Right lung (tissue), 10 donors: Measurements from ENCODE around the gene SUMO2. TPM values are rescaled to one million over a fixed set of nuclear protein-coding genes. Genes with fewer than 3 reads are reported as not detected.
"Not testable (repeated sequence)": the region's sequence is repeated elsewhere in the genome, so short reads cannot be mapped to it uniquely, and the experiment has no call there.

Experiments used
- DNase-seq, 2 donors: peaks; one replicate each; pipeline ENCODE4 v3.0.0-alpha.2; 2013
- long read RNA-seq, 8 donors: transcript quantifications; one replicate each; lab custom pipeline, GENCODE V29; 2026
- polyA plus RNA-seq, 5 donors: library from polyadenylated mRNA; unstranded; fragments of 120-200 nt; gene quantifications; one replicate each; pipeline versions ENCODE4 v1.2.1 to v1.2.3, GENCODE V29; 2013; ENCODE audit warnings: inconsistent platforms in 1 of 5, low replicate concordance in 1 of 5; ENCODE audit not compliant: insufficient read length in 5 of 5, insufficient read depth in 1 of 5

Gene SUMO2
- 100 to 1,000 TPM; 666 to 791 (median 727) TPM for polyA plus RNA-seq
- long read RNA-seq, donor 1, transcript SUMO2-202 (4 exons, 3,190 nt): major isoform, 477 of 542 reads
- long read RNA-seq, donor 1, transcript SUMO2-203 (4 exons, 490 nt): minor isoform, 6 of 542 reads
- long read RNA-seq, donor 1, partial matches to known transcripts: 58 of 542 reads
- long read RNA-seq, donor 1, other reads (novel, unspliced or antisense): 0 of 542 reads
- long read RNA-seq, donor 2, transcript SUMO2-202 (4 exons, 3,190 nt): major isoform, 257 of 276 reads
- long read RNA-seq, donor 2, partial matches to known transcripts: 14 of 276 reads
- long read RNA-seq, donor 2, other reads (novel, unspliced or antisense): 0 of 276 reads
- long read RNA-seq, donor 3, transcript SUMO2-202 (4 exons, 3,190 nt): major isoform, 384 of 443 reads
- long read RNA-seq, donor 3, transcript SUMO2-203 (4 exons, 490 nt): minor isoform, 11 of 443 reads
- long read RNA-seq, donor 3, partial matches to known transcripts: 46 of 443 reads
- long read RNA-seq, donor 3, other reads (novel, unspliced or antisense): 0 of 443 reads
- long read RNA-seq, donor 4, transcript SUMO2-202 (4 exons, 3,190 nt): major isoform, 229 of 250 reads
- long read RNA-seq, donor 4, partial matches to known transcripts: 17 of 250 reads
- long read RNA-seq, donor 4, other reads (novel, unspliced or antisense): 0 of 250 reads
- long read RNA-seq, donor 5, transcript SUMO2-202 (4 exons, 3,190 nt): major isoform, 517 of 564 reads
- long read RNA-seq, donor 5, transcript SUMO2-203 (4 exons, 490 nt): minor isoform, 10 of 564 reads
- long read RNA-seq, donor 5, partial matches to known transcripts: 35 of 564 reads
- long read RNA-seq, donor 5, other reads (novel, unspliced or antisense): 0 of 564 reads
- long read RNA-seq, donor 6, transcript SUMO2-202 (4 exons, 3,190 nt): major isoform, 431 of 465 reads
- long read RNA-seq, donor 6, transcript SUMO2-203 (4 exons, 490 nt): minor isoform, 12 of 465 reads
- long read RNA-seq, donor 6, partial matches to known transcripts: 21 of 465 reads
- long read RNA-seq, donor 6, other reads (novel, unspliced or antisense): 0 of 465 reads
- long read RNA-seq, donor 7, transcript SUMO2-202 (4 exons, 3,190 nt): major isoform, 190 of 213 reads
- long read RNA-seq, donor 7, transcript SUMO2-203 (4 exons, 490 nt): minor isoform, 6 of 213 reads
- long read RNA-seq, donor 7, partial matches to known transcripts: 14 of 213 reads
- long read RNA-seq, donor 7, other reads (novel, unspliced or antisense): 0 of 213 reads
- long read RNA-seq, donor 8, transcript SUMO2-202 (4 exons, 3,190 nt): major isoform, 169 of 185 reads
- long read RNA-seq, donor 8, partial matches to known transcripts: 13 of 185 reads
- long read RNA-seq, donor 8, other reads (novel, unspliced or antisense): 0 of 185 reads

DNA sequence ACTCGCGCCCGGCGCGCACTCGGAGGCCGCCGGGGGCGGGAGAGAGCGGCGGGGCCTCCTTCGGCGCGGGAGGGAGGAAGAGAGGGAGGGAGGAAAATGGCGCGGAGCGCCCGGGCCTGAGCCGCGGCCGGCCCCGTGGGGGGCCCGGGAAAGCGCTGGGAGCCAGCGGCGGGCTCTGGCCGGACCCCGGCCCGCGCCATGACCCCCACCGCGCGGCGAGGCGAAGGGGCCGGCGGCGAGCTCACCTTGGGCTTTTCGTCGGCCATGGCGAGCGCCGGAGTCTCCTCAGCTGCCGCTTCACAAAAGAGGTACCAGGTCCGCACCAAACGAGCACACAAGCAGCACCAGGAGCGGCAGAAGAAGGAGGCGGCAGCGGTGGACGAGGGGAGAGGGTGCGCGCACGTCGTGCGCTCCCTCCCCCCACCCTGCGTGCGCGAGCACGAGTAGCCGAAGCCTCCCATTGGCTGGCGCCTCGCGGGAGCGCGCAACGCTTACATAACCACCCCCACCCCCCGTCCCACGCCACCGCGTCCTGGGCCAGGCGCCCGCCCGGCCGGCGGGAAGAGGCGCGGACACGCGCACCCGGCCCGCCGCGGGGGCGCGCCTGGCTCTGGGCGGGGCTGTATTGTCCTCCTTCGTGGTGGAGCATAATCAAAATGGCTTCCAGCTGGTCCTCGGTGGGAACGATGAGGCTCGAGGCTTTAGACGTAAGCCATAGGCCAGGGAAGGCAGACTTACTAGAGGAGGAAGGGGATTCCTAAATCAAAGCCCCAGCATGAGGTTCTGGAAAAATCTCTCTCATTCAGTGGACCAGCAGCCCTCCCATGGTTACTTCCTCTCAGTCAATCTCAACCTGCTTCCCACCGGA is at the start of gene SUMO2:
TSS of gene SUMO2 (minus strand) at position 391 of the 868 bp plus-strand sequence. CDS start at position 266, 125 bp downstream.
- DNase-seq: peak; percentile 96

DNA sequence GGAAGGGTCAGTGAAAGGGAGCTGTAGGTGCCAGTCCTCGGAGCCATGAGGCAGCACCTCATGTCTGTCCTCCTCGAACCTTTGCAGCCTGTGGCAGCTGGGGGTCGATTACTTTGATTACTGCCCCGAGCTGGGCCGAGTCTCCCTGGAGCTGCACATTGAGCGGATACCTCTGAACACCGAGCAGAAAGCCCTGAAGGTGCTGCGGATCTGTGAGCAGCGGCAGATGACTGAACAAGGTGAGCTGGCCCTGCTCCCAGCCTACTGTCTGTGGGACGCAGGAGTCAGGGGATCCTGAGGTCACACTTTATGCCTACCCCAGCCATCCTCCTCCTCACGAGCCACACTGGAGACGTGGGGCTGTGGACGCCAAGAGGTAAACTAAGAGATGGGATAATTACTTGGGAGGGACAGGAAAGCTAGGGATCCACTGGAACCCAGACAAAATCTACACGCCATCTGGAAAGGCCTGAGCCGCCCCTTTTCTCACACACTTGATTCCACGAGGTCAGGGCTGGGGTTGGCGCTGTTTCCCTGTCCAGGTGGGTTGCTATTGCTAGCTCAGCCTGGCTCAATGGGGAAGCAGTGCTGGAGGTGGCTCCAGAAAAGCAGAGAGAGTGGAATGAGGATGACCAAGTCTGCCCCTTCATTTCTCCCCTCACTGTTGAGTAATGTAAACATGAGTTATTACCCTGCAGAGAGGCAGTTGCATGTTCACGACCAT is 49.1 kb upstream of the SUMO2 start:
- DNase-seq: no peak

DNA sequence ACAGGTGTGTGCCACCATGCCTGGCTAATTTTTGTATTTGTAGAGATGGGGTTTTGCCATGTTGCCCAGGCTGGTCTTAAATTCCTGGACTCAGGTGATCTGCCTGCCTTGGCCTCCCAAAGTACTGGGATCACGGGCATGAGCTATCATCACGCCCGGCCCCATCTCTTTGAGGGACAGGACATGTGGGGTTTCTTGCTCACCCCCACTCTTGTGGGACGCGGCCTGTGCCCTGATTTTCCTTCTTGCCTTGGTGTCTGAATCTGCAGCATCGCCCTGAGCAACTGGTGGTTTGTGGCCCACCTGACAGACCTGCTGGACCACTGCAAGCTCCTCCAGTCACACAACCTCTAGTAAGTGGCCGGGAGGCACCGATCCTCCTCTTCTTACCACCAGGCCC is 48.3 kb upstream of the SUMO2 start:
- DNase-seq: no peak

DNA sequence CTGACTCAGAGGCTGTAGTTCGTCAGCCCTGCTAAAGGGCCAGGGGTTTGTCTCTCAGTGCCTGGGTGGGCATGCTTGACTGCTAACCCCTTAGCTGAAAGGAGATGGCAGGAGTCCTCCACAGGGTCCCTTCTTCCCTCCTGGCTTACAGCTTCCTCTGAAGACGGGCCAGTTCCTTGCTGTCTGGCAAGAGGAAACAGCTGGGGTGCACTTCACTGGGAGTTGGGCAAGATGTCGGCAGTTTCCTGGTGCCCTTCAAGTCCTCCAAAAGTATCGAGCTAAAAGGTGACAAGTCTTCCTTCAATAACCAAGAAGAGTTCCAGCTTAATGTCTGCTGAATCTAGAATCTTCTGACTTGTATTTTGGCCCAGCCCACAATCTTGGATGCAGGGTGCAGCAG is 46.1 kb upstream of the SUMO2 start:
- no peak for DNase-seq

DNA sequence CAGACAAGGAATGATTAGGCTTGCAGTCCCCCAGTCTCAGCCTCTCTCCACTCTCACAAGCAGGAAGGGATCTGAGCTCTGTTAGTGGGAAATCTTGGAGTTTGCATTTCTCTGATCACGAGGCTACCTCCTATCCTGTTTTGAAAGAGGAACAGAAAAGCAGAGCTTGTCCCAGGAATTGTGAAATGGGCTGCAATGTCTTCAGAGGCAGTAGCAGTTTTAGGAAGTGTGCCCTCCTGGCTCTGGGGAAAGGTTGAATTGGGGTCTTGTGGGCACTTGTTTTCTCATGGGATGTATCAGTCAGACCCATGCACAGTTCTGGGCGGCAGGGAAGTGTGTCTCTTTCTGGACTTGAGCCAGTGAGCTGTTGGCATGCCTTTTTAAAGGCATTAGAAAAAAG is 45.5 kb upstream of the SUMO2 start:
- DNase-seq: no peak

DNA sequence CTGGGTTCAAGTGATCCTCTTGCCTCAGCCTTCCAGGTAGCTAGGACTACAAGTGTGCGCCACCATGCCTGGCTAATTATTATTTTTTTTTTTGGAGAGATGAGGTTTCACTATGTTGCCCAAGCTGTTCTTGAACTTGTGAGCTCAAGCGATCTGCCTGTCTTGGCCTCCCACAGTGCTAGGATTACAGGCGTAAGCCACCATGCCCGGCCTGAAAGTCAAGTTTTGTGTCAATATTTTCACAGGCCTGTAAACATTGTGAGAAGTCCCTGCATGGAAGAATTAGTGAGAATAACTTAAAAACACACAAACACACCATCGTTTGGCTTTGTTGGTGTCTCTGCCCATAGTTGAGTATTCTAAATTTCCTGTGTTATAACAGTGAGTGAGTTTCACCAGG is 45.0 kb upstream of the SUMO2 start:
- no peak for DNase-seq

DNA sequence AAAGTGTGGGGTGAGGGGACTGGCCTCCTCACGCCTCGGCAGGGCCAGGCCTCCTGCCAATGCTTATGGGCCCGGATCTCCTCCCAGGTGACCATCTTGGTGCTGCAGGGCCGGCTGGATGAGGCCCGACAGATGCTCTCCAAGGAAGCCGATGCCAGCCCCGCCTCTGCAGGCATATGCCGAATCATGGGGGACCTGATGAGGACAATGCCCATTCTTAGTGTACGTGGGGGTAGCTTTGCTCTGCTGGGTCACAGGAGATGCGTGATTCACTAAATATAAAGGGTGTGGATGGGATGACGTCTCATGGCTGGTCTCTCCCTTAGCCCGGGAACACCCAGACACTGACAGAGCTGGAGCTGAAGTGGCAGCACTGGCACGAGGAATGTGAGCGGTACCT is 42.3 kb upstream of the SUMO2 start:
- DNase-seq: no peak

DNA sequence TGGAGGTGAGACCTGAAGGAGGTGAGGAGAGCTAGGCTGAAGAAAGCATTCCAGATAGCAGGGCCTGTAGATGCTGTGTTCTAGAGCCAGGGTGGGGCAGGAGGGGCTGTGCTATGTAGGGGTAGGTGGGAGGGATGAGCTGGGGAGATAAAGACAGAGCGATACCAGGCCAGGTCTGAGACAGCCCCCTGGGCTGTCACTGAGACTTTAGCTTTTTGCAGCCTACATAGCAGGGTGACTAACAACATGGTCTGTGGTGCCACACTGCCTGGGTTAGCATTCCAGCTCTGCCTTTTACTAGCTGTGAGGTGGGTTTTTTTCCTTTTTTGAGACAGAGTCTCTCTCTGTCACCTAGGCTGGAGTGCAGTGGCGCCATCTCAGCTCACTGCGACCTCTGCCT is 37.1 kb upstream of the SUMO2 start:
- no peak for DNase-seq

DNA sequence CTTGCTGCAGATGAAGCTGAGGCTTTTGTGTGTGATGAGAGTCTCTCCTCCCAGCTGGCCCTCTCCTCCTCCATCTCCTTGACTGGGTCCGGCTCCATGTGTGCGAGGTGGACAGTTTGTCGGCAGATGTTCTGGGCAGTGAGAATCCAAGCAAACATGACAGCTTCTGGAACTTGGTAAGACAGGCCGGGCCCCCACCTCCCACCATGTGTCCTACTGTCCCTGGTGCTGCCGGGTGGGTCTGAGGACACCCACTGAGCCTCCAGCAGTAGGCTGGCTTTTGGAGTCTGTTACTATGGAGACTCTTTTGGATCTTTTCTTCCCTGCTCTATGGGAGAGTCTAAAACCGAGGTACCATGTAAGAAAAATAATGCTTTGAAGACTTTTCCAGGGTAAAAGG is 35.4 kb upstream of the SUMO2 start:
- DNase-seq: no peak

DNA sequence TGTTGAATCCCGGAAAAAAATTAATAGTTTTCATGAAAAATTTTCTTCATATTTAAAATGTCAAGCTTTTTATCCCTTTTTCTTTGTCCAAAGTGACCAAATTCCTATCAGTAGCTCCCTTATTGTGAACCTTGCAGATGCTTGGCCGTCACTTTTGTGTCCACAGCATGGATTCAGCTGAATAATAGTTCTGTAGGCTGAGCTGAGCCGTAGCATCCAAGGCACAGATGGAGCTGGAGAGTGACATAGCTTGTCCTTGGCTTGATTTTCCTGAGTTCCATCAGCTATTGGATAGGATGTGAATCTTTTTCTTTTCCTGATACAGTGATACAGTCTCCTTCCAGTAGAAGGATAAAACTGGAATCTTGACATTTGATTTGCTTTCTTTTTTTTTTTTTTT is 26.3 kb upstream of the SUMO2 start:
- no peak for DNase-seq

DNA sequence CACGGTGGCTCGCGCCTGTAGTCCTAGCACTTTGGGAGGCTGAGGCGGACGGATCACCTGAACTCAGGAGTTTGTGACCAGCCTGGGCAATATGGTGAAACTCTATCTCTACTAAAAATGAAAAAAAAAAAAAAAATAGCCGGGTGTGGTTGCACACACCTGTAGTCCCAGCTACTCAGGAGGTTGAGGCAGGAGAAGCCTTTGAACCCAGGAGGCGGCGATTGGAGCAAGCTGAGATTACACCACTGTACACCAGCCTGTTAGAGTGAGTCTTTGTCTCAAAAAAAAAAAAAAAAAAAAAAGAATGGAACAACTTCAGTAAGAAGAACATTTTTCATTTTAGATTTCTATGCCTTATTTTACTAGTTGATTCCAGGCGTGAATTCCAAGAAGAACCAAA is 25.4 kb upstream of the SUMO2 start:
- DNase-seq: no peak

DNA sequence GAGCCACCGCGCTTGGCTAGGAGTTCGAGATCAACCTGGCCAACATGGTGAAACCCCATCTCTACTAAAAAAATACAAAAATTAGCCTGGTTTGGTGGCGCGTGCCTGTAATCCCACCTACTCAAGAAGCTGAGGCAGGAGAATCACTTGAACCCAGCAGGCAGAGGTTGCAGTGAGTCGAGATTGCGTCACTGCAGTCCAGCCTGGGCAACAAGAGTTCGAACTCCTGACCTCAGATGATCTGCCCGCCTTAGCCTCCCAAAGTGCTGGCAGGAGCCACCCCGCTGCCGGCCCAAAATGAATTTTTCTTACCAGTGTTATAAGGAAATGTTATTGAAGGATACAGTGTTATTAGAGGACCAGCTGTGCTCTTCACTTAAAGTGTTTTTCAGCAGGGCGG is 25.0 kb upstream of the SUMO2 start:
- DNase-seq: no peak

DNA sequence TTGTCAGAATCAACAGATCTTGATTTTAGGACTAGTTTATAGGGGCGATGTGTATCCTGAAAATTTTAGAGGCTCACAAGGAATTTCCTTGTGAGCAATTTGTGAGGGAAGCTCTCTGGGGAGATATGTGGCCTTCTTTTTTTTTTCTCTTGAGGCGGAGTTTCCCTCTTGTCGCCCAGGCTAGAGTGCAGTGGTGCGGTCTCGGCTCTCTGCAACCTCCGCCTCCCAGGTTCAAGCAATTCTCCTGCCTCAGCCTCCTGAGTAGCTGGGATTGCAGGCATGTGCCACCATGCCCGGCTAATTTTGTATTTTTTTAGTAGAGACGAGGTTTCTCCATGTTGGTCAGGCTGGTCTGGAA is 24.3 kb upstream of the SUMO2 start:
- DNase-seq: not testable (repeated sequence)

DNA sequence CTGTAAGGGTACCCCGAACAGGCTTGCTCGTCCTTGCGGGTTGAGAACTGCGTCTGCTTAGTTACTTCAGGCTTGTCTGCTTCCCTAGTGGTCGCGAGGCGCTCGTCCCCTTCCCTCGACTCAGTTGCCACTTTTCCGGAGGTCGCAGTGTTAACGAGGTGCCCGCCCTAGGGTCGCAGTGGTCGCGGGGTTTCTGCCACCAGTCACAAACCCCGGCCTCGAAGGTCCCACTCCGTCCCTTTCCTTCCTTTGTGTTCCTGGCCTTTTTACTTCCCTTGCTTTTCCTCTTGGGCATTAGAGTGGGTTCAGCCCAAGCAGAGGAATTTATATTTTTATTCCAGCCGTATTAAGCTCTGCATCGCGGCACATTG is 23.0 kb upstream of the SUMO2 start:
- no peak for DNase-seq

DNA sequence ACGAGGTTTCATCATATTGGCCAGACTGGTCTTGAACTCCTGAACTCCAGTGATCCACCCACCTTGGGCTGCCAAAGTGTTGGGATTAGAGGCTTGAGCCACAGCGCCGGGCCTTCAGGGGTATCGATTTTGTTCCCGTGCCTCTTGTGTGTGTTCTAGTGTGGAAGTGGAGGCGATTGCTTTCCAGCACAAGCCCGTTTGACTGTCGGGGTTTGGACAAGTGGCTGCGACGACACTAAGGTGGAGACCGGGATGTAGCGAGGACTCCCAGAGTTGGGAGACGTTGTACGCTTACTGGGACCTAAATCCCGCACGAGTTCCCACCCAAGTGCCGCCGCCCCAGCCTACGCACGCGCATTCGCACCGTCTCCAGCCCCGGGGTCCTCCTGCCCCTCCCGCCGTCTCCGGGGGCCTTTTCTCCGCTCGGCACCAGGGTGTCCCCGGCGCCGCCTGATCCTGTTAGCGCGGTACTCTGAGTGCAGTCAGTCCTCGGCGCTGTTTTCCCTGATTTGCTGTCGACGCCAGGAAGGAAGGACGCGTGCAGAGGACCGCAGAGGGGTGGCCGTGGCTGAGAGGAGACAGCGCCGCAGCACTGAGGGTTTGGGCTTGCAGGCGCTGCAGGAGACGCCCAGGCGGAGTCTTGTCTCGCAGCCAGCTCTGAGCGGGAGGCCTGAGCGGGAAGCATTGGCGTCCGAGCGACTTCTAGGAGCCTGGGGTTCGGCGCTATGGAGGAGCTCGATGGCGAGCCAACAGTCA is 22.5 kb upstream of the SUMO2 start, which contains the start of gene NUP85:
TSS of gene NUP85 (plus strand) at position 643 of the 756 bp plus-strand sequence. CDS start at position 726, 83 bp downstream.
- peak; percentile 95 to 96 for DNase-seq

DNA sequence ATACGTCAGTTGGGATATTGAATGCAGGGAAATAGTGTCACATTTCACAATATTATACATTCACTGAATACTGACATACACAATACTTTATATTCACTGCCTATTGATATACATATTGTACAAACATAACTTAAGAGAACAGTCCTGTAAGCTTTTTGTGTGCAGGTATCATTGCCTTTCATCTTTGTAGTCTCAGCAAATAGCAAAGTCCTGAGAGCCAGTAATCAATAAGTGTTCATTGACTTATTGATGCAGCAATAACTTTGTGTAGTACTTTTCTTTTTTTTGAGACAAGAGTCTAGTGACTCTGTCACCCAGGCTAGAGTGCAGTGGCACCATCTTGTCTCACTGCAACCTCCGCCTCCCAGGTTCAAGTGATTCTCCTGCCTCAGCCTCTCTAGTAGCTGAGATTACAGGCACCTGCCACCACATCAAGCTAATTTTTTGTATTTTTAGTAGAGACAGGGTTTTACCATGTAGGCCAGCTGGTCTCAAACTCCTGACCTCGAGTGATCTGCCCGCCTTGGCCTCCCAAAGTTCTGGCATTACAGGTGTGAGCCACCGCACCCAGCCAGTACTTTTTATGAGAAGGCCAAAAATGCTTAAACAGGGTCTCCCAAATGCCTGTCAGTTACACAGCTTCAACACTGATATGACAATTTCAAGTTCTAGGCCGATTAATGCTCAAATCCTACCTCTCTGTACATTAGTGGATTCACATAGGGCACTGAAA is 17.3 kb upstream of the SUMO2 start:
- DNase-seq: no peak

DNA sequence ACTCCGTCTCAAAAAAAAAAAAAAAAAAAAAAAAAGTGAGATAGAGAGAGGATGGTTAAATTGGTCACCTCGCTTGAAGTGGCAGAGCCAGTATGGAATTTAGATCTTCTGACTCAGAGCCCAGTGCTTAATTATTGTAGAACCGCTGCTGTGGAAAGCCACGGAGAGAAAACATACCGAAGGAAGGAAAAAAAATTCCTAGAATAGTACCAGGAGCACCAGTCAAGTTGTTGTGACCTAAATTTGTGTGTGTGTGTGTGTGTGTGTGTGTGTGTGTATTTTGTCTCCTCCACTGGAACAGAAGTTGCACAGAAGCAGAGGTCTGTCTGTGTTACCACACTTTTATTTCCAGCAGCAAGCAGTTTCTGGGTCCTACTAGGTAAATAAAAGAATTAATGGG is 12.1 kb upstream of the SUMO2 start:
- DNase-seq: no peak

DNA sequence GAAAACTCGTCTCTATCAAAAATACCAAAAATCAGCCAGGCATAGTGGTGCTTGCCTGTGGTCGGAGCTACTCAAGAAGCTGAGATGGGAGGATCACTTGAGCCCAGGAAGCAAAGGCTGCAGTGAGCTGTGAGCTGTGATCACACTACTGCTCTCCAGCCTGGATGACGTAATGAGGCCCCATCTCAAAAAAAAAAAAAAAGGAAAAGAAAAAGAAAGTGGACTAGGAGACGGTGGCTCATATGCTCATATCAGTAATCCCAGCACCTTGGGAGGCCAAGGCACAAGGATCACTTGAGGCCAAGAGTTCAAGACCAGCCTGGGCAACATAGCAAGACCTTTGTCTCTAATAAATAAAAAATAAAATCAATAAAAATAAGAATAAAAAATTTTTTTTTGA is 8.8 kb upstream of the SUMO2 start:
- DNase-seq: no peak

DNA sequence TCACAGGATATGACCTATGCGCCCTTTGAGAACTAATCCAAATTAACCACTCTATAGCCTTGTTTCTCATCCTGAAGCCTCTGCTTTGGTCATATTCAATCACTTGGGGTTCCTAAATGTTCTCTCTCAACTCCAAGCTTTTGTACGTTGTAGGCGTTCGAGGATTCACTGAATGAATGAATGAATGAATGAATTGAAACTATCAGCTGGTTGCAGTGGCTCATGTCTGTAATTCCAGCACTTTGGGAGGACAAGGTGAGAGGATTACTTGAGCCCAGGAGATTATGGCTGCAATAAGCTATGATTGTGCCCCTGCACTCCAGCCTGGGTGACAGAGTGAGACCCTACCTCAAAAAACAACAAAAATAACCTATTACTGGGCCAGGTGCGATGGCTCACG is 5.9 kb upstream of the SUMO2 start:
- no peak for DNase-seq
